ENCODE data around the gene PHOSPHO2. TPM values are rescaled to one million over a fixed set of nuclear protein-coding genes. Genes with fewer than 3 reads are reported as not detected.

The PHOSPHO2 gene
- total RNA-seq, 2 donors from 2014 or later, result 11.9 to 17.4 TPM

GRCh38 chr2:169721016-169721415, 26.7 kb downstream of the PHOSPHO2 start:
- no peaks in the 10 kb centered on the region for H3K9me3 ChIP-seq
- H3K4me1 ChIP-seq (replicated peaks), result no peaks in the 10 kb centered on the region
- H3K36me3 ChIP-seq, result no peaks in the 10 kb centered on the region
- no peaks in the 10 kb centered on the region for H3K27me3 ChIP-seq (replicated peaks; ENCODE audit: insufficient read depth)
- no peak overlapping the region for H3K27ac ChIP-seq
- no peak overlapping the region for H3K4me3 ChIP-seq
- intact Hi-C loops (cut with DNase I), result no loop called here
- TF ChIP-seq, protein P1, sequence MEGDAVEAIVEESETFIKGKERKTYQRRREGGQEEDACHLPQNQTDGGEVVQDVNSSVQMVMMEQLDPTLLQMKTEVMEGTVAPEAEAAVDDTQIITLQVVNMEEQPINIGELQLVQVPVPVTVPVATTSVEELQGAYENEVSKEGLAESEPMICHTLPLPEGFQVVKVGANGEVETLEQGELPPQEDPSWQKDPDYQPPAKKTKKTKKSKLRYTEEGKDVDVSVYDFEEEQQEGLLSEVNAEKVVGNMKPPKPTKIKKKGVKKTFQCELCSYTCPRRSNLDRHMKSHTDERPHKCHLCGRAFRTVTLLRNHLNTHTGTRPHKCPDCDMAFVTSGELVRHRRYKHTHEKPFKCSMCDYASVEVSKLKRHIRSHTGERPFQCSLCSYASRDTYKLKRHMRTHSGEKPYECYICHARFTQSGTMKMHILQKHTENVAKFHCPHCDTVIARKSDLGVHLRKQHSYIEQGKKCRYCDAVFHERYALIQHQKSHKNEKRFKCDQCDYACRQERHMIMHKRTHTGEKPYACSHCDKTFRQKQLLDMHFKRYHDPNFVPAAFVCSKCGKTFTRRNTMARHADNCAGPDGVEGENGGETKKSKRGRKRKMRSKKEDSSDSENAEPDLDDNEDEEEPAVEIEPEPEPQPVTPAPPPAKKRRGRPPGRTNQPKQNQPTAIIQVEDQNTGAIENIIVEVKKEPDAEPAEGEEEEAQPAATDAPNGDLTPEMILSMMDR (IDR thresholded peaks at IDR 0.05), result no peak
- no peak for TF ChIP-seq POLR2A (IDR thresholded peaks at IDR 0.05)
- TF ChIP-seq POLR2AphosphoS5 (IDR thresholded peaks at IDR 0.05), result no peak
- 78% methylated on average over 3 of the region's 3 CpGs for WGBS
- DNase-seq (ENCODE audit: low spot score), result no peak

DNA sequence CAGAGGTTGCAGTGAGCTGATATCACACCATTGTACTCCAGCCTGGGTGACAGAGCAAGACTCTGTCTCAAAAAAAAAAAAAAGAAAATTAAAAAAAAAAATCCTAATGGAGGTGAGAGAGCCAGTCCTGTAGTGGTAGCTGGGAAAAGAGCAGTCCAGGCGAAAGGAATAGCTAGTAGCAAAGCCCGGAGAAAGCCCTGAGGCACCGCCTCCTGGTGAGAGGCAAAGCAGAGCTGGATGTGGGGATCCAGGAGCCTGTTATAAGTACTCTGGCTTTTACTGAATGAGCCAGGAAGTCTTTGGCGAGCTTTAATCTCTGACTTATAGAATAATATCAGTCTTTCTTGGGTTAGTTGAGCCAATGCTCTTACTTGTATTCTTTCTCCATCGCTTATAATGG, 32.8 kb downstream of the PHOSPHO2 start:
- no peak overlapping the region for H3K4me3 ChIP-seq
- no peaks in the 10 kb centered on the region for H3K4me1 ChIP-seq (replicated peaks)
- DNase-seq (ENCODE audit: low spot score), result no peak
- TF ChIP-seq, protein P1 (IDR thresholded peaks at IDR 0.05), result no peak
- TF ChIP-seq POLR2AphosphoS5 (IDR thresholded peaks at IDR 0.05) (no peak), POLR2A (IDR thresholded peaks at IDR 0.05) (no peak)
- WGBS, result 91% methylated on average over 5 of the region's 5 CpGs
- no peaks in the 10 kb centered on the region for H3K9me3 ChIP-seq
- H3K27ac ChIP-seq, result no peak overlapping the region
- no peaks in the 10 kb centered on the region for H3K27me3 ChIP-seq (replicated peaks; ENCODE audit: insufficient read depth)
- H3K36me3 ChIP-seq, result no peaks in the 10 kb centered on the region
- intact Hi-C loops (cut with DNase I), result no loop called here

GRCh38 chr2:169729274-169729605, 35.0 kb downstream of the PHOSPHO2 start:
- 96% methylated on average over 1 of the region's 1 CpG for WGBS
- H3K27me3 ChIP-seq (replicated peaks; ENCODE audit: insufficient read depth), result no peaks in the 10 kb centered on the region
- intact Hi-C loops (cut with DNase I), result no loop called here

DNA sequence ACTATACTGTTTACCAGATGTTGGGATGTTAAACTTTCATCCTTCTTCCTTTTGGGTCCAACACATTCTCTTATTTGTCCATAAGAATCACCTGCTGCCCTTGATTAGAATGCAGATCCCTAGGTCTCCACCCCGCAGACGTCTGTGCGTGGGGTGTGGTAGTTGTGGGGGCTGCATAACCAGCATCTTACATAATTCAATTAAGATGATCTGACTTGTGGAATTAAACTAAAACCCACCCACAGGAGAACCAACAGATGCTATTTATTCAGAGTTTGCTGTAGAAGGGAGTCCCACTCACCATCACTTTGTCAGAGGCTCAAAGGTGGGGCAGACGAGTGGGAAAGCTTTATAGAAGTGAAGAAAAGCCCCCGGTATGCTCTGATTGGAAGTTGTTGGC, 37.8 kb downstream of the PHOSPHO2 start:
- Histone ChIP-seq H3K27me3 (replicated peaks; ENCODE audit: insufficient read depth) (no peaks in the 10 kb centered on the region), H3K9me3 (no peaks in the 10 kb centered on the region), H3K27ac (no peak overlapping the region), H3K36me3 (no peaks in the 10 kb centered on the region), H3K4me1 (replicated peaks) (peaks cover 2% of the 10 kb centered on the region), H3K4me3 (no peak overlapping the region)
- TF ChIP-seq, protein P1 (IDR thresholded peaks at IDR 0.05), result no peak
- TF ChIP-seq POLR2A (IDR thresholded peaks at IDR 0.05) (no peak), POLR2AphosphoS5 (IDR thresholded peaks at IDR 0.05) (no peak)
- intact Hi-C loops (cut with DNase I), result no loop called here
- DNase-seq (ENCODE audit: low spot score), result no peak
- 58% methylated on average over 5 of the region's 5 CpGs for WGBS

More at GRCh38 chr2:169729274-169729605, 35.0 kb downstream of the PHOSPHO2 start:
- peaks cover 2% of the 10 kb centered on the region for H3K4me1 ChIP-seq (replicated peaks)
- no peaks in the 10 kb centered on the region for H3K36me3 ChIP-seq
- no peak overlapping the region for H3K27ac ChIP-seq
- H3K4me3 ChIP-seq, result no peak overlapping the region
- DNase-seq (ENCODE audit: low spot score), result no peak
- H3K9me3 ChIP-seq, result no peaks in the 10 kb centered on the region
- TF ChIP-seq POLR2A (IDR thresholded peaks at IDR 0.05), result no peak
- TF ChIP-seq POLR2AphosphoS5 (IDR thresholded peaks at IDR 0.05), result no peak
- TF ChIP-seq, protein P1 (IDR thresholded peaks at IDR 0.05), result no peak

DNA sequence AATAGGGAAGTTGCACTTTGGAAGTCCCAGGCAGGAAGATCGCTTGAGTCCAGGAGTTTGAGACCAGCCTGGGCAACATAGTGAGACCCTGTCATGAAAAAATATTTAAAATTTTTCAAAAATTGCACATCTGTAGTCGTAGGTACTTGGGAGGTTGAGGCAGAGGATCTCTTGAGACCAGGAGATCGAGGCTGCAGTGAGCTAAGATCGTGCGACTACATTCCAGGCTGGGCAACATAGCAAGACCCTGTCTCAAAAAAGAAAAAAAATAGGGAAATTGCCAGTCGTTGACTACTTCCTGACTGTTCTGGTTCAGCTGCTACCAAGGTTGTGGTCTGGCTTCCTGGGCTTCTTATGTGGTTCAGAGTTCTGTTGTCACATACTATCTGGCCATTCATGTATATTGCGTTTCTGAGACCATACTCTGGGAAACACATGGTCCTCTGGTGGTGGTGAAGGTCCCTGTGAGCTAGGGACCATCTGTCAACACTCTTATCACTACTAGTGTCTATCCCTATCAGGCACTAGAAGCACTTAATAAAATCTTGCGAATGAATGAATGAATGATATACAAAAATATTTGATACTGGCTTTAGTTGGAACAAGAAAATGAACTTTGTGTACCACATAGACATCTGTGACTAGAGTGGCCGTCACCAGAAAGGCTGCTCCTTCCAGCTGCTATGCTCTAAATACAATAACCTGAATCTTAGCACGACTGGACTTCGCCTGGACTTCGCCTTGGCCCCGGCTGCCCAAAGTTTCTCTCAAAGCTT, 38.5 kb downstream of the PHOSPHO2 start:
- H3K36me3 ChIP-seq, result no peaks in the 10 kb centered on the region
- intact Hi-C loops (cut with DNase I), result no loop called here
- H3K27ac ChIP-seq, result peak overlapping the region; percentile 53 to 58
- no peaks in the 10 kb centered on the region for H3K27me3 ChIP-seq (replicated peaks; ENCODE audit: insufficient read depth)
- peaks cover 2% of the 10 kb centered on the region for H3K4me1 ChIP-seq (replicated peaks)
- no peak for DNase-seq (ENCODE audit: low spot score)
- WGBS, result 50% methylated on average over 13 of the region's 13 CpGs
- TF ChIP-seq, protein P1 (IDR thresholded peaks at IDR 0.05), result no peak
- TF ChIP-seq POLR2AphosphoS5 (IDR thresholded peaks at IDR 0.05), result no peak
- TF ChIP-seq POLR2A (IDR thresholded peaks at IDR 0.05), result no peak
- no peaks in the 10 kb centered on the region for H3K9me3 ChIP-seq
- peak overlapping the region; percentile 68 to 74 for H3K4me3 ChIP-seq

Data from prostate gland (tissue), 2 donors.